H1 (cell line): ENCODE data around the gene KDF1. TPM values are rescaled to one million over a fixed set of nuclear protein-coding genes. Genes with fewer than 3 reads are reported as not detected.

Source experiments
- CTCF ChIA-PET: fragments of 300-600 bp; sonication (Branson Sonifier 250); formaldehyde crosslinking; loops from one replicate; lab custom pipeline; 2021; ENCODE audit not compliant: partially characterized antibody; lab: Charles Lee
- POLR2A ChIA-PET: fragments of 300-600 bp; sonication (Branson Sonifier 250); formaldehyde crosslinking; loops from one replicate; lab custom pipeline; 2021; ENCODE audit warnings: inconsistent platforms; ENCODE audit not compliant: partially characterized antibody; lab: Charles Lee
- DNase-seq, 2 experiments: peaks; one replicate each; pipeline versions ENCODE4 v3.0.0 to v3.0.0-alpha.2; 2010 to 2022; ENCODE audit warnings: low spot score in 2 of 2, low read depth in 1 of 2, mixed read lengths in 1 of 2
- FAIRE-seq: peaks from 2 replicates; lab custom pipeline; 2011; peaks lifted over from hg19 to GRCh38; lab: Jason Lieb, UNC
- H2AFZ ChIP-seq: 2 replicates; pipeline ENCODE4 v1.8.1; 2012; ENCODE audit warnings: low read length, inconsistent platforms
- H2AK5ac ChIP-seq: 2 replicates; pipeline ENCODE4 v1.6.1; 2013; ENCODE audit warnings: low read depth, low read length
- H2BK120ac ChIP-seq: replicated peaks from 2 replicates; pipeline ENCODE3; 2013; ENCODE audit warnings: low read depth, low read length, inconsistent platforms
- H2BK12ac ChIP-seq: 2 replicates; pipeline ENCODE4 v1.6.1; 2013; ENCODE audit warnings: low read depth, low read length
- H2BK15ac ChIP-seq: 2 replicates; pipeline ENCODE4 v1.6.1; 2013; ENCODE audit warnings: low read length
- H2BK20ac ChIP-seq: 2 replicates; pipeline ENCODE4 v1.6.1; 2013; ENCODE audit warnings: low read length
- H2BK5ac ChIP-seq: 2 replicates; pipeline ENCODE4 v1.6.1; 2013; ENCODE audit warnings: low read depth, low read length
- H3K14ac ChIP-seq: 2 replicates; pipeline ENCODE4 v1.6.1; 2013; ENCODE audit warnings: inconsistent platforms; ENCODE audit not compliant: insufficient read length
- H3K18ac ChIP-seq: 2 replicates; pipeline ENCODE4 v1.6.1; 2013; ENCODE audit warnings: low read length; ENCODE audit errors: extremely low read depth
- H3K23ac ChIP-seq: 2 replicates; pipeline ENCODE4 v1.6.1; 2013; ENCODE audit warnings: inconsistent platforms; ENCODE audit not compliant: insufficient read length
- H3K23me2 ChIP-seq: 2 replicates; pipeline ENCODE4 v1.6.1; 2013; ENCODE audit warnings: low read depth, low read length
- H3K27ac ChIP-seq: 2 replicates; pipeline ENCODE4 v1.6.1; 2011; ENCODE audit warnings: low read depth, low read length, inconsistent platforms
- H3K27me3 ChIP-seq, 4 experiments: replicated peaks in 1 of 4; 1 replicate in 1 of 4; 2 replicates in 3 of 4; pipeline versions ENCODE4 v1.6.1 to v1.8.1; 2011 to 2013; ENCODE audit warnings: low read length in 3 of 4, mild to moderate bottlenecking in 3 of 4, inconsistent platforms in 2 of 4, mixed read lengths in 2 of 4, moderate library complexity in 1 of 4; ENCODE audit not compliant: control insufficient read depth in 3 of 4, insufficient read depth in 3 of 4; ENCODE audit errors: extremely low read depth in 1 of 4
- H3K36me3 ChIP-seq, 4 experiments: 2 replicates each; pipeline versions ENCODE4 v1.6.1 to v1.8.1; 2011 to 2013; ENCODE audit warnings: mild to moderate bottlenecking in 4 of 4, low read length in 3 of 4, moderate library complexity in 2 of 4, control low read depth in 1 of 4, inconsistent platforms in 1 of 4; ENCODE audit not compliant: insufficient read depth in 4 of 4, control insufficient read depth in 2 of 4
- H3K4ac ChIP-seq: replicated peaks from 2 replicates; pipeline ENCODE3; 2013; ENCODE audit warnings: low read length, low read depth, mixed read lengths, inconsistent platforms; ENCODE audit not compliant: insufficient read length
- H3K4me1 ChIP-seq, 4 experiments: replicated peaks in 1 of 4; 1 replicate in 1 of 4; 2 replicates in 3 of 4; pipeline versions ENCODE4 v1.6.1 to v1.8.1; 2011 to 2013; ENCODE audit warnings: low read length in 3 of 4, inconsistent platforms in 2 of 4, mixed read lengths in 1 of 4; ENCODE audit not compliant: insufficient read depth in 4 of 4, control insufficient read depth in 3 of 4
- H3K4me2 ChIP-seq, 2 experiments: 2 replicates each; pipeline versions ENCODE4 v1.6.1 to v1.8.1; 2011 to 2013; ENCODE audit warnings: low read depth in 2 of 2, low read length in 2 of 2, control low read depth in 1 of 2, inconsistent platforms in 1 of 2, mild to moderate bottlenecking in 1 of 2; ENCODE audit not compliant: insufficient read depth in 1 of 2
- H3K4me3 ChIP-seq, 4 experiments: fragments of 200-600, 300-600 bp in 1 of 4; sonication (generic), shearing (Covaris generic), sonication (Bioruptor Twin) in 1 of 4; 2 replicates each; pipeline versions ENCODE4 v1.5.1 to v1.8.1; 2011 to 2016; ENCODE audit warnings: low read length in 4 of 4, low read depth in 3 of 4, control low read depth in 2 of 4, inconsistent platforms in 2 of 4, mild to moderate bottlenecking in 2 of 4, mixed read lengths in 1 of 4, moderate library complexity in 1 of 4; ENCODE audit not compliant: insufficient read depth in 2 of 4; ENCODE audit errors: extremely low read depth in 1 of 4
- H3K56ac ChIP-seq: replicated peaks from 2 replicates; pipeline ENCODE3; 2013; ENCODE audit warnings: low read depth, mild to moderate bottlenecking, mixed read lengths, low read length, inconsistent platforms; ENCODE audit not compliant: insufficient read length
- H3K79me1 ChIP-seq: 2 replicates; pipeline ENCODE4 v1.6.1; 2013; ENCODE audit warnings: low read depth, low read length, control low read depth
- H3K79me2 ChIP-seq, 2 experiments: 2 replicates each; pipeline versions ENCODE4 v1.6.1 to v1.8.1; 2012 to 2013; ENCODE audit warnings: low read length in 2 of 2, mild to moderate bottlenecking in 2 of 2, inconsistent platforms in 1 of 2; ENCODE audit not compliant: insufficient read depth in 2 of 2, control insufficient read depth in 1 of 2
- H3K9ac ChIP-seq, 4 experiments: replicated peaks in 1 of 4; 1 replicate in 1 of 4; 2 replicates in 3 of 4; pipeline versions ENCODE4 v1.6.1 to v1.8.1; 2011 to 2013; ENCODE audit warnings: low read depth in 3 of 4, low read length in 3 of 4, control low read depth in 2 of 4, mild to moderate bottlenecking in 2 of 4, moderate library complexity in 2 of 4, inconsistent platforms in 1 of 4; ENCODE audit errors: extremely low read depth in 1 of 4
- H3K9me3 ChIP-seq, 2 experiments: 2 replicates each; pipeline versions ENCODE4 v1.6.1 to v1.8.1; 2012 to 2013; ENCODE audit warnings: mild to moderate bottlenecking in 2 of 2, moderate library complexity in 2 of 2, control low read depth in 1 of 2, inconsistent platforms in 1 of 2, low read depth in 1 of 2, low read length in 1 of 2, mixed read lengths in 1 of 2; ENCODE audit not compliant: insufficient read depth in 2 of 2
- H4K20me1 ChIP-seq, 2 experiments: replicated peaks in 1 of 2; 2 replicates each; pipeline versions ENCODE3 to v1.8.1; 2011 to 2013; ENCODE audit warnings: inconsistent platforms in 2 of 2, low read length in 2 of 2, mild to moderate bottlenecking in 1 of 2; ENCODE audit not compliant: insufficient read depth in 2 of 2, control insufficient read depth in 1 of 2
- H4K5ac ChIP-seq: 2 replicates; pipeline ENCODE4 v1.6.1; 2013; ENCODE audit warnings: low read length, low read depth, mixed read lengths, inconsistent platforms; ENCODE audit not compliant: insufficient read length
- H4K8ac ChIP-seq: 2 replicates; pipeline ENCODE4 v1.8.0; 2013; ENCODE audit warnings: mild to moderate bottlenecking, moderate library complexity, low read length, inconsistent platforms; ENCODE audit not compliant: insufficient read depth; ENCODE audit errors: extremely low read depth
- H4K91ac ChIP-seq: replicated peaks from 2 replicates; pipeline ENCODE3; 2013; ENCODE audit warnings: low read length, mixed read lengths, inconsistent platforms; ENCODE audit not compliant: insufficient read length
- POLR2A ChIP-seq, 2 experiments: IDR thresholded peaks; 1 replicate in 1 of 2; 2 replicates in 1 of 2; pipeline ENCODE4 v1.6.1; 2011; ENCODE audit warnings: low read depth in 2 of 2, low read length in 2 of 2, mild to moderate bottlenecking in 2 of 2; ENCODE audit errors: control extremely low read depth in 1 of 2
- SIN3A ChIP-seq, 2 experiments: IDR thresholded peaks in 1 of 2; conservative IDR thresholded peaks in 1 of 2; 2 replicates each; pipeline ENCODE4 v1.6.1; 2011 to 2012; ENCODE audit warnings: low read length in 2 of 2, improper control_type of control experiment in 1 of 2, low read depth in 1 of 2, mild to moderate bottlenecking in 1 of 2
- TBP ChIP-seq: IDR thresholded peaks from 2 replicates; pipeline ENCODE4 v1.6.1; 2011; ENCODE audit warnings: low read depth, low read length, improper control_type of control experiment
- WGBS, 2 experiments: shearing (Covaris generic) in 1 of 2; methylation state at CpG; one replicate each; pipeline versions ENCODE4 v1.1.6 to v1.1.7; 2013 to 2015; ENCODE audit warnings: low lambda C conversion rate in 2 of 2, mixed read lengths in 2 of 2, inconsistent platforms in 1 of 2, low coverage in 1 of 2, missing lambda C conversion rate in 1 of 2; ENCODE audit not compliant: insufficient replicate concordance in 2 of 2, insufficient coverage in 1 of 2, insufficient read length in 1 of 2; ENCODE audit errors: extremely low coverage in 1 of 2, missing lambda C conversion rate in 1 of 2; 5-methylcytosine and 5-hydroxymethylcytosine counted together
- polyA plus RNA-seq, 7 experiments: library from polyadenylated mRNA; depleted of rRNA in 3 of 7; stranded (reverse) in 5 of 7; unstranded in 2 of 7; fragments of >200 nt in 5 of 7; fragments of 200-250 nt in 2 of 7; gene quantifications; 1 replicate in 5 of 7; 2 replicates in 1 of 7; 4 replicates in 1 of 7; pipeline versions ENCODE4 v1.2.1 to v1.2.3, GENCODE V29; 2011 to 2013; ENCODE audit warnings: missing spikeins in 2 of 7, mixed read lengths in 2 of 7
- total RNA-seq: library from RNA; stranded (reverse); fragmentation: NEBNext Ultra II Directional; extraction: Animal tissue kit (Norgen Biotek cat#: 25700); gene quantifications from 2 replicates; pipeline ENCODE4 v1.2.1, GENCODE V29; 2021

KDF1 gene
- total and polyA plus RNA-seq, 2 of the 8 experiments (the other 6 are each of a cell fraction or from before 2014, with no cell fraction given) = 16.9 to 37.5 TPM

GRCh38 chr1:27009601-27010197, 49.4 kb upstream of the KDF1 start:
- peak overlapping the region; percentile 96 to 99 for H3K4me2 ChIP-seq
- ChIA-PET POLR2A (interaction anchor here (0.6 to 58.9 kb wide), 7 partner anchors 9 to 96 kb away, joined by 3 to 1829 read pairs (median 4); partner anchors contain the start of genes KDF1, TENT5B and TRNP1), CTCF (interaction anchor here (0.6 to 12.9 kb wide), 12 partner anchors 8 to 363 kb away, joined by 3 to 133 read pairs (median 4); partner anchors contain the start of gene TRNP1)
- no peaks in the 10 kb centered on the region for H3K27me3 ChIP-seq
- H3K14ac ChIP-seq = no peak overlapping the region
- H4K8ac ChIP-seq = no peak overlapping the region
- H3K18ac ChIP-seq = peak overlapping the region; percentile 85
- peak overlapping the region; percentile 49; the same call in 1 of the 2 replicates for H2BK20ac ChIP-seq
- peak overlapping the region; percentile 75 for H2BK5ac ChIP-seq
- peaks cover 26 to 66% of the 10 kb centered on the region in 2 experiments for H3K79me2 ChIP-seq
- H3K4me3 ChIP-seq = peak overlapping the region; percentile 24 to 95 (median 89); a peak in 7 of 8 replicates
- 76% methylated on average over 6 of the region's 6 CpGs; no CpG with 5 or more reads in 1 of the 2 experiments for WGBS, 2 experiments
- H4K20me1 ChIP-seq = peaks cover 18 to 29% of the 10 kb centered on the region in 2 experiments
- H3K36me3 ChIP-seq = peaks cover 16 to 38% (median 19%) of the 10 kb centered on the region in 4 experiments
- no peak overlapping the region for H2AFZ ChIP-seq
- H2AK5ac ChIP-seq = peak overlapping the region; percentile 25; the same call in 1 of the 2 replicates
- peak in 1 of 2 experiments; percentile 39; a peak in 2 of 3 replicates for TF ChIP-seq POLR2A (IDR thresholded peaks at IDR 0.05; ENCODE audit: control extremely low read depth in 1 of 2, low read depth in 2 of 2, low read length in 2 of 2)
- no peak for TF ChIP-seq TBP
- peak in 1 of 2 experiments; percentile 26; a peak in 1 of 4 replicates for TF ChIP-seq SIN3A (conservative IDR thresholded peaks at IDR 0.05 in 1 of 2, IDR thresholded peaks at IDR 0.05 in 1 of 2; ENCODE audit: low read depth in 1 of 2, low read length in 2 of 2)
- peak overlapping the region; percentile 86; the same call in 1 of the 2 replicates for H2BK12ac ChIP-seq
- H3K4me1 ChIP-seq = peaks cover 21 to 52% (median 45%) of the 10 kb centered on the region in 4 experiments
- DNase-seq (no peak), FAIRE-seq (no peak)
- H4K5ac ChIP-seq = peak overlapping the region; percentile 24
- H2BK120ac ChIP-seq = peak overlapping the region; percentile 9
- H3K27ac ChIP-seq = peak overlapping the region; percentile 70
- peak overlapping the region; percentile 70 for H3K4ac ChIP-seq
- no peaks in the 10 kb centered on the region for H3K9me3 ChIP-seq
- peak overlapping the region in 3 of 4 experiments; percentile 25 to 33 (median 31); a peak in 4 of 7 replicates for H3K9ac ChIP-seq
- H3K23me2 ChIP-seq = peaks cover 18% of the 10 kb centered on the region
- peak overlapping the region; percentile 24 for H3K56ac ChIP-seq
- peak overlapping the region; percentile 77 for H4K91ac ChIP-seq
- peak overlapping the region; percentile 21; the same call in 1 of the 2 replicates for H2BK15ac ChIP-seq
- peaks cover 23% of the 10 kb centered on the region for H3K79me1 ChIP-seq
- H3K23ac ChIP-seq = no peak overlapping the region
